Activated CD4-positive, CD25-positive, alpha-beta regulatory T cell treated with anti-CD3 and anti-CD28 coated beads, Interleukin-2, amount 50 U/mL, for 72 hours (primary cell): ENCODE measurements around the gene CTTNBP2NL.
"Not testable (repeated sequence)": the region's sequence is repeated elsewhere in the genome, so short reads cannot be mapped to it uniquely, and the experiment has no call there.

Experiments used
- DNase-seq: peaks from one replicate; pipeline ENCODE4 v3.0.0; 2021

CTTNBP2NL gene

GRCh38 chr1:112429749-112430148 is 33.7 kb downstream of the CTTNBP2NL start:
- DNase-seq: no peak

GRCh38 chr1:112431038-112431437 is 35.0 kb downstream of the CTTNBP2NL start:
- DNase-seq: no peak

- DNase-seq: no peak
Observed at GRCh38 chr1:112435448-112435847, 39.4 kb downstream of the CTTNBP2NL start.

- no peak for DNase-seq
Observed at GRCh38 chr1:112436384-112437156, 40.6 kb downstream of the CTTNBP2NL start.

GRCh38 chr1:112438156-112438555 is 42.1 kb downstream of the CTTNBP2NL start:
- not testable (repeated sequence) for DNase-seq

GRCh38 chr1:112439592-112439991 is 43.6 kb downstream of the CTTNBP2NL start:
- DNase-seq: no peak

- no peak for DNase-seq
Observed at GRCh38 chr1:112440574-112440973, 44.6 kb downstream of the CTTNBP2NL start.

GRCh38 chr1:112444269-112444668 is 48.3 kb downstream of the CTTNBP2NL start:
- DNase-seq: no peak

GRCh38 chr1:112445596-112445995 is 49.6 kb downstream of the CTTNBP2NL start:
- DNase-seq: no peak

- DNase-seq: no peak
Observed at GRCh38 chr1:112446411-112446810, 50.4 kb downstream of the CTTNBP2NL start.

- DNase-seq: no peak
Observed at GRCh38 chr1:112448904-112449629, 53.1 kb downstream of the CTTNBP2NL start.

GRCh38 chr1:112449630-112449983 is 53.6 kb downstream of the CTTNBP2NL start:
- no peak for DNase-seq

GRCh38 chr1:112450773-112451172 is 54.8 kb downstream of the CTTNBP2NL start:
- no peak for DNase-seq

- DNase-seq: not testable (repeated sequence)
Observed at GRCh38 chr1:112451301-112451700, 55.3 kb downstream of the CTTNBP2NL start.

- DNase-seq: no peak
Observed at GRCh38 chr1:112453876-112454275, 57.9 kb downstream of the CTTNBP2NL start.

- DNase-seq: no peak
Observed at GRCh38 chr1:112454316-112454715, 58.3 kb downstream of the CTTNBP2NL start.

- no peak for DNase-seq
Observed at GRCh38 chr1:112457241-112457640, 61.2 kb downstream of the CTTNBP2NL start.

GRCh38 chr1:112457955-112458354 is 61.9 kb downstream of the CTTNBP2NL start:
- DNase-seq: no peak

- no peak for DNase-seq
Observed at GRCh38 chr1:112458756-112459155, 62.7 kb downstream of the CTTNBP2NL start.

- DNase-seq: no peak
Observed at GRCh38 chr1:112460615-112461014, 64.6 kb downstream of the CTTNBP2NL start.

- no peak for DNase-seq
Observed at GRCh38 chr1:112461200-112461871, 65.3 kb downstream of the CTTNBP2NL start.

- no peak for DNase-seq
Observed at GRCh38 chr1:112462953-112463279, 66.9 kb downstream of the CTTNBP2NL start.

GRCh38 chr1:112464501-112464900 is 68.5 kb downstream of the CTTNBP2NL start:
- DNase-seq: no peak

GRCh38 chr1:112465122-112465521 is 69.1 kb downstream of the CTTNBP2NL start:
- DNase-seq: no peak
